K562 (cell line): ENCODE results near the gene ENO2. TPM values are rescaled to one million over a fixed set of nuclear protein-coding genes. Genes with fewer than 3 reads are reported as not detected.
A peak's percentile ranks its signal among the peaks of the same experiment; 100 is the strongest.

Experiments
- ATAC-seq: fragments of 200-7000 bp; cut with Tn5 transposase; 3 replicates; pipeline ENCODE4 v1.9.1; 2020; ENCODE audit warnings: moderate library complexity
- BruUV-seq: library from RNA; stranded (reverse); fragments of 400-500 nt; replicated peaks from 2 replicates; lab custom pipeline; 2021; lab: Mats Ljungman, UMichigan
- CTCF ChIA-PET: fragments of 300-600 bp; formaldehyde crosslinking; extraction: SDS; loops from one replicate; lab custom pipeline; 2021; ENCODE audit warnings: low intra/inter-chr PET ratio; lab: Yijun Ruan, JAX
- POLR2A ChIA-PET: fragments of 300-600, 350-650 bp; sonication (Branson Sonifier 250); formaldehyde crosslinking; extraction: SDS; loops from one replicate; lab custom pipeline; 2021; ENCODE audit warnings: antibody characterized with exemption, inconsistent platforms; lab: Yijun Ruan, JAX
- DNase-seq, 4 experiments: peaks; one replicate each; pipeline versions ENCODE4 v3.0.0 to v3.0.0-alpha.2; 2011 to 2018; ENCODE audit warnings: low spot score in 3 of 4, mixed read lengths in 3 of 4; ENCODE audit errors: extremely low read depth in 1 of 4
- FAIRE-seq: peaks from 2 replicates; lab custom pipeline; 2011; peaks lifted over from hg19 to GRCh38; lab: Jason Lieb, UNC
- H2AFZ ChIP-seq: 2 replicates; pipeline ENCODE4 v1.6.0; 2011; ENCODE audit warnings: low read depth, low read length, control low read depth, inconsistent platforms
- H3K27ac ChIP-seq: fragments of 200-600 bp; 3 replicates; pipeline ENCODE4 v1.8.0; 2011; ENCODE audit warnings: low read depth, mild to moderate bottlenecking, control low read depth, inconsistent platforms, low read length, moderate library complexity, mixed read lengths; ENCODE audit errors: extremely low read depth
- H3K27me3 ChIP-seq, 2 experiments: fragments of 300-600 bp in 1 of 2; 2 replicates in 1 of 2; 3 replicates in 1 of 2; pipeline versions ENCODE4 v1.6.0 to v1.8.0; 2011; ENCODE audit warnings: inconsistent platforms in 2 of 2, low read length in 2 of 2, mild to moderate bottlenecking in 1 of 2, mixed read lengths in 1 of 2, moderate library complexity in 1 of 2; ENCODE audit not compliant: control insufficient read depth in 2 of 2, insufficient read depth in 2 of 2
- H3K36me3 ChIP-seq: fragments of 300-600 bp; 3 replicates; pipeline ENCODE4 v1.8.0; 2011; ENCODE audit warnings: mild to moderate bottlenecking, low read length, inconsistent platforms; ENCODE audit not compliant: control insufficient read depth, insufficient read depth
- H3K4me1 ChIP-seq, 2 experiments: fragments of 200-600 bp in 1 of 2; replicated peaks in 1 of 2; 2 replicates in 1 of 2; 3 replicates in 1 of 2; pipeline versions ENCODE4 v1.5.1 to v1.8.0; 2011; ENCODE audit warnings: inconsistent platforms in 2 of 2, low read length in 2 of 2, mild to moderate bottlenecking in 1 of 2, mixed read lengths in 1 of 2, moderate library complexity in 1 of 2; ENCODE audit not compliant: control insufficient read depth in 2 of 2, insufficient read depth in 2 of 2
- H3K4me2 ChIP-seq: 2 replicates; pipeline ENCODE4 v1.6.1; 2011; ENCODE audit warnings: low read length, control low read depth, inconsistent platforms, mixed read lengths; ENCODE audit not compliant: insufficient read depth
- H3K4me3 ChIP-seq: fragments of 200-600 bp; sonication (generic), shearing (Covaris generic); 2 replicates; pipeline ENCODE4 v1.5.1; 2016; ENCODE audit warnings: control low read depth, inconsistent platforms
- H3K79me2 ChIP-seq: fragments of 200-600 bp; 3 replicates; pipeline ENCODE4 v1.8.0; 2011; ENCODE audit warnings: low read length, inconsistent platforms; ENCODE audit not compliant: control insufficient read depth, insufficient read depth
- H3K9ac ChIP-seq, 2 experiments: 2 replicates each; pipeline versions ENCODE4 v1.6.0 to v1.6.1; 2011; ENCODE audit warnings: low read depth in 2 of 2, low read length in 2 of 2, control low read depth in 1 of 2, inconsistent platforms in 1 of 2, mild to moderate bottlenecking in 1 of 2, mixed read lengths in 1 of 2; ENCODE audit not compliant: insufficient read depth in 1 of 2
- H3K9me1 ChIP-seq: one replicate; pipeline ENCODE4 v1.6.0; 2011; ENCODE audit warnings: inconsistent platforms, mild to moderate bottlenecking, low read length, moderate library complexity; ENCODE audit not compliant: control insufficient read depth, insufficient read depth
- H3K9me3 ChIP-seq: replicated peaks from 2 replicates; pipeline ENCODE4 v1.5.1; 2011; ENCODE audit warnings: low read depth, low read length, inconsistent platforms; ENCODE audit not compliant: control insufficient read depth, insufficient read depth
- H4K20me1 ChIP-seq: replicated peaks from 2 replicates; pipeline ENCODE4 v1.6.1; 2011; ENCODE audit warnings: low read length, inconsistent platforms, mixed read lengths; ENCODE audit not compliant: control insufficient read depth, insufficient read depth
- ATF7 ChIP-seq: fragments of 450-650 bp; IDR thresholded peaks from 2 replicates; pipeline ENCODE4 v1.7.1; 2014; ENCODE audit warnings: mild to moderate bottlenecking, moderate library complexity
- BCLAF1 ChIP-seq, 2 experiments: fragments of 450-650 bp in 1 of 2; IDR thresholded peaks; 2 replicates each; pipeline ENCODE4 v1.6.1; 2011 to 2017; ENCODE audit warnings: low read depth in 2 of 2, antibody characterized with exemption in 1 of 2, borderline replicate concordance in 1 of 2, low read length in 1 of 2, mild to moderate bottlenecking in 1 of 2, mixed read lengths in 1 of 2; ENCODE audit not compliant: control insufficient read depth in 1 of 2
- CEBPG ChIP-seq, 3 experiments: fragments of 200-800 bp in 1 of 3; sonication (Bioruptor generic) in 1 of 3; sonication (generic) in 1 of 3; formaldehyde crosslinking in 1 of 3; IDR thresholded peaks in 2 of 3; conservative IDR thresholded peaks in 1 of 3; 2 replicates each; pipeline versions ENCODE4 v1.6.1 to v1.8.0; 2016 to 2022; ENCODE audit warnings: missing compliant biosample characterization in 2 of 3, missing genetic modification characterization in 2 of 3, mild to moderate bottlenecking in 1 of 3, missing genetic modification reagents in 1 of 3
- EP400 ChIP-seq: fragments of 450-650 bp; IDR thresholded peaks from 2 replicates; pipeline ENCODE4 v1.6.1; 2017; ENCODE audit warnings: antibody characterized with exemption, mild to moderate bottlenecking, moderate library complexity
- JUND ChIP-seq, 2 experiments: IDR thresholded peaks; 2 replicates in 1 of 2; 3 replicates in 1 of 2; pipeline ENCODE4 v1.6.1; 2011; ENCODE audit warnings: borderline replicate concordance in 2 of 2, low read depth in 2 of 2, low read length in 2 of 2, improper control_type of control experiment in 1 of 2, missing biosample characterization in 1 of 2, missing genetic modification characterization in 1 of 2, missing genetic modification reagents in 1 of 2
- KLF6 ChIP-seq: fragments of 250-450 bp; sonication (Bioruptor Pico); IDR thresholded peaks from 2 replicates; pipeline ENCODE4 v1.4.0; 2020; ENCODE audit warnings: mild to moderate bottlenecking, moderate library complexity, borderline replicate concordance
- MAX ChIP-seq: sonication (generic); formaldehyde crosslinking; IDR thresholded peaks from 2 replicates; pipeline ENCODE4 v1.9.0; 2022; ENCODE audit warnings: mild to moderate bottlenecking, missing genetic modification reagents
- NR4A1 ChIP-seq, 2 experiments: fragments of 250-450 bp in 1 of 2; fragments of 450-650 bp in 1 of 2; sonication (Bioruptor Pico) in 1 of 2; IDR thresholded peaks; 2 replicates each; pipeline versions ENCODE4 v1.4.0 to v1.6.1; 2016 to 2020; ENCODE audit warnings: mild to moderate bottlenecking in 2 of 2, missing compliant biosample characterization in 1 of 2, missing genetic modification characterization in 1 of 2, moderate library complexity in 1 of 2
- RAD21 ChIP-seq, 2 experiments: fragments of 250-450 bp in 1 of 2; fragments of 450-650 bp in 1 of 2; sonication (Bioruptor Pico) in 1 of 2; formaldehyde crosslinking in 1 of 2; IDR thresholded peaks in 1 of 2; conservative IDR thresholded peaks in 1 of 2; 2 replicates each; pipeline versions ENCODE4 v1.4.0 to v1.8.0; 2020 to 2022; ENCODE audit warnings: mild to moderate bottlenecking in 2 of 2, moderate library complexity in 1 of 2
- RHOXF2B ChIP-seq: fragments of 250-450 bp; sonication (Bioruptor Pico); conservative IDR thresholded peaks from 2 replicates; pipeline ENCODE4 v1.5.1; 2021
- SUPT5H ChIP-seq: fragments of 450-650 bp; IDR thresholded peaks from 2 replicates; pipeline ENCODE4 v1.6.1; 2016
- TBP ChIP-seq: optimal IDR thresholded peaks from 2 replicates; pipeline ENCODE3; 2011; ENCODE audit warnings: low read depth, low read length, improper control_type of control experiment
- ZNF133 ChIP-seq: fragments of 250-450 bp; sonication (Bioruptor Pico); IDR thresholded peaks from 2 replicates; pipeline ENCODE4 v1.4.0; 2020; ENCODE audit warnings: mild to moderate bottlenecking
- ZNF282 ChIP-seq: sonication (generic); formaldehyde crosslinking; IDR thresholded peaks from 2 replicates; pipeline ENCODE4 v1.8.1; 2023; ENCODE audit warnings: missing genetic modification reagents
- ZNF76 ChIP-seq: fragments of 250-450 bp; sonication (Bioruptor Pico); IDR thresholded peaks from 2 replicates; pipeline ENCODE4 v1.4.0; 2020; ENCODE audit warnings: mild to moderate bottlenecking, moderate library complexity, borderline replicate concordance
- ZNF79 ChIP-seq: fragments of 250-450 bp; sonication (Bioruptor Pico); IDR thresholded peaks from 2 replicates; pipeline ENCODE4 v1.4.0; 2020; ENCODE audit warnings: low read depth, mild to moderate bottlenecking, moderate library complexity
- ZSCAN29 ChIP-seq: fragments of 450-650 bp; IDR thresholded peaks from 2 replicates; pipeline ENCODE4 v1.6.1; 2017
- WGBS: fragments of 100-300 bp; shearing (Covaris generic); methylation state at CpG from one replicate; pipeline ENCODE4 v1.1.6; 2016; ENCODE audit warnings: low coverage, mixed read lengths; ENCODE audit not compliant: insufficient coverage; ENCODE audit errors: missing lambda C conversion rate; 5-methylcytosine and 5-hydroxymethylcytosine counted together
- in situ Hi-C: fragments of 300-500 bp; cut with MboI; formaldehyde crosslinking; loops from 4 replicates; pipeline ENCODE4 v1.15.0; 2018; ENCODE audit warnings: inconsistent platforms, mixed read lengths
- intact Hi-C: fragments of 100-400 bp; cut with micrococcal nuclease; formaldehyde crosslinking; loops from 2 replicates; pipeline ENCODE4 v1.14.2; 2022
- polyA plus RNA-seq, 8 experiments: library from polyadenylated mRNA; depleted of rRNA in 4 of 8; stranded (reverse) in 5 of 8; unstranded in 3 of 8; fragments of >200 nt; fragmentation: Nextera tagmentation in 2 of 8; fragmentation: Illumina TruSeq in 1 of 8; extraction: Ambion mirVana in 2 of 8; extraction: Trizol in 1 of 8; gene quantifications; 2 replicates each; pipeline versions ENCODE4 v1.2.1 to v1.2.3, GENCODE V29; 2011 to 2014; ENCODE audit warnings: inconsistent platforms in 1 of 8, missing spikeins in 1 of 8
- total RNA-seq, 7 experiments: library from RNA; depleted of rRNA in 6 of 7; stranded (reverse); fragments of >200 nt in 6 of 7; fragmentation: Illumina TruSeq in 2 of 7; extraction: Trizol in 2 of 7; gene quantifications; 2 replicates each; pipeline versions ENCODE4 v1.2.1 to v1.2.3, GENCODE V29; 2011 to 2021; ENCODE audit warnings: low replicate concordance in 1 of 7

The ENO2 gene
- total and polyA plus RNA-seq, 9 of the 15 experiments (the other 6 are each of a cell fraction or from before 2014, with no cell fraction given): 10.9 to 43.3 (median 21.0) TPM

GRCh38 chr12:6965026-6965661, 50.8 kb downstream of the ENO2 start:
- ATAC-seq (peak; percentile 76), FAIRE-seq (peak; percentile 84), DNase-seq (peak; percentile 52 to 91 (median 67))
- no peaks in the 10 kb centered on the region for H3K9me3 ChIP-seq
- peak overlapping the region; percentile 83 for H3K27ac ChIP-seq
- no peaks in the 10 kb centered on the region for H4K20me1 ChIP-seq
- no peaks in the 10 kb centered on the region for H3K9me1 ChIP-seq
- H3K4me3 ChIP-seq: no peak overlapping the region
- CTCF ChIA-PET: interaction anchor here (0.7 to 2.1 kb wide), 7 partner anchors 19 to 97 kb away, joined by 3 to 12 read pairs (median 3); partner anchors contain the start of genes C12orf57 and LPCAT3
- peaks cover 57 to 72% of the 10 kb centered on the region in 2 experiments for H3K4me1 ChIP-seq
- no peak overlapping the region for H2AFZ ChIP-seq
- peak overlapping the region; percentile 56; the same call in 1 of the 2 replicates for H3K4me2 ChIP-seq
- intact Hi-C loops (loop anchor here (1.0 to 10.0 kb wide), 2 partner anchors 21 to 220 kb away; partner anchors contain the start of genes C12orf57 and PEX5), in situ Hi-C loops (no loop called here)
- POLR2A ChIA-PET: interaction anchor here (0.8 to 2.0 kb wide), 14 partner anchors 9 to 175 kb away, joined by 3 to 24 read pairs (median 4); partner anchors contain the start of genes C12orf57, RNU7-1 and TPI1
- no TSS peak for BruUV-seq
- peak overlapping the region; percentile 58 to 85 for H3K9ac ChIP-seq
- peaks cover 43% of the 10 kb centered on the region for H3K79me2 ChIP-seq
- 3% methylated on average over 10 of the region's 12 CpGs for whole genome bisulfite sequencing
- H3K27me3 ChIP-seq: no peaks in the 10 kb centered on the region
- peaks cover 49% of the 10 kb centered on the region for H3K36me3 ChIP-seq
- TF ChIP-seq EP400: peak; percentile 79
- no peak for TF ChIP-seq BCLAF1 (IDR thresholded peaks at IDR 0.05; ENCODE audit: borderline replicate concordance in 1 of 2, control insufficient read depth in 1 of 2, low read depth in 2 of 2, low read length in 1 of 2)
- TF ChIP-seq ZNF76: no peak
- TF ChIP-seq MAX: peak; percentile 95
- TF ChIP-seq RHOXF2B: no peak
- no peak for TF ChIP-seq ZNF133 (CRISPR knock-in tag)
- TF ChIP-seq NR4A1 (CRISPR knock-in tag; IDR thresholded peaks at IDR 0.05): peak; percentile 75; the same call in 1 of the 2 replicates
- TF ChIP-seq NR4A1 (tag; IDR thresholded peaks at IDR 0.05): no peak
- TF ChIP-seq ZNF282 (CRISPR knock-in tag): no peak
- TF ChIP-seq KLF6 (CRISPR knock-in tag): 0 out of 2 replicates have a peak, but pooled peaks have one; percentile 46
- TF ChIP-seq ZSCAN29: no peak
- TF ChIP-seq SUPT5H: no peak
- TF ChIP-seq ZNF79 (CRISPR knock-in tag): no peak
- TF ChIP-seq ATF7: no peak
- peak; percentile 62 to 65 for TF ChIP-seq RAD21 (CRISPR knock-in tag; conservative IDR thresholded peaks at IDR 0.05 in 1 of 2, IDR thresholded peaks at IDR 0.05 in 1 of 2)
- TF ChIP-seq CEBPG (CRISPR knock-in tag; IDR thresholded peaks at IDR 0.05): no peak
- no peak for TF ChIP-seq CEBPG (tag; conservative IDR thresholded peaks at IDR 0.05 in 1 of 2, IDR thresholded peaks at IDR 0.05 in 1 of 2)
- TF ChIP-seq TBP: no peak
- TF ChIP-seq JUND (IDR thresholded peaks at IDR 0.05; ENCODE audit: borderline replicate concordance, low read depth, low read length): no peak
- TF ChIP-seq JUND (tag; IDR thresholded peaks at IDR 0.05; ENCODE audit: borderline replicate concordance, low read depth, low read length): peak; percentile 40; the same call in 1 of the 3 replicates
